Keratinocyte (primary cell): ENCODE measurements around the gene IGFL2.

Experiments
- EZH2 ChIP-seq: IDR thresholded peaks from one replicate; pipeline ENCODE4 v1.6.1; 2012; ENCODE audit warnings: inconsistent platforms, mild to moderate bottlenecking, low read length, moderate library complexity
- TF ChIP-seq, protein P1 (sequence below), 3 experiments: IDR thresholded peaks in 1 of 3; conservative IDR thresholded peaks in 1 of 3; optimal IDR thresholded peaks in 1 of 3; 2 replicates in 2 of 3; 3 replicates in 1 of 3; pipeline versions ENCODE3 to v1.5.1; 2011; ENCODE audit warnings: low read length in 3 of 3, mild to moderate bottlenecking in 3 of 3, moderate library complexity in 2 of 3, control low read depth in 1 of 3, inconsistent platforms in 1 of 3; ENCODE audit not compliant: insufficient read depth in 2 of 3; ENCODE audit errors: extremely low read depth in 1 of 3

DNA sequence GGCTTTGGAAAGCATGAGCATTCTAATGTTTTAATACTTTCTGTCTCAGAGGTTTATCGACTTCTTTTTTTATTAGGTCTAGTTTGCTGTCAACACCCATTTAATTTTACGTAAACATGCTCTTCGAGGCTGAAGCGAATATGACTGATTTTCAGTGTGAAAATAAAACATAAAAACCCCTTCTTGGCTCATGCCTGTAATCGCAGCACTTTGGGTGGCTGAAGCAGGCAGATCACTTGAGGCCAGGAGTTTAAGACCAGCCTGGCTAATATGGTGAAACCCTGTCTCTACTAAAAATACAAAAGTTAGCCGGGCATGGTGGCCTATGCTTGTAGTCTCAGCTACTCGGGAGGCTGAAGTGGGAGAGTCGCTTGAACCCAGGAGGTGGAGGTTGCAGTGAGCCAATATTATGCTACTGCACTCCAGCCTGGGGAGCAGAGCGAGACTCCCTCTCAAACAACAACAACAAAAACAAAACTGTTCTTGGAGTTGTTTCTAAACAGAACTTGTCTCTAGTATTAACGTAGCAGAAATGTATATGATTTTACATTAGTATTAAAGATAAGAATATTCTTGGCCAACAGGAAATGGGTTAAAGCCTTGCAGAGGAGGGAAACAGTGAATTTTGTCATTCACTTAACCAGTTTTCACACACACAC is 16.4 kb upstream of the IGFL2 start:
- TF ChIP-seq EZH2 = no peak
- TF ChIP-seq, protein P1, sequence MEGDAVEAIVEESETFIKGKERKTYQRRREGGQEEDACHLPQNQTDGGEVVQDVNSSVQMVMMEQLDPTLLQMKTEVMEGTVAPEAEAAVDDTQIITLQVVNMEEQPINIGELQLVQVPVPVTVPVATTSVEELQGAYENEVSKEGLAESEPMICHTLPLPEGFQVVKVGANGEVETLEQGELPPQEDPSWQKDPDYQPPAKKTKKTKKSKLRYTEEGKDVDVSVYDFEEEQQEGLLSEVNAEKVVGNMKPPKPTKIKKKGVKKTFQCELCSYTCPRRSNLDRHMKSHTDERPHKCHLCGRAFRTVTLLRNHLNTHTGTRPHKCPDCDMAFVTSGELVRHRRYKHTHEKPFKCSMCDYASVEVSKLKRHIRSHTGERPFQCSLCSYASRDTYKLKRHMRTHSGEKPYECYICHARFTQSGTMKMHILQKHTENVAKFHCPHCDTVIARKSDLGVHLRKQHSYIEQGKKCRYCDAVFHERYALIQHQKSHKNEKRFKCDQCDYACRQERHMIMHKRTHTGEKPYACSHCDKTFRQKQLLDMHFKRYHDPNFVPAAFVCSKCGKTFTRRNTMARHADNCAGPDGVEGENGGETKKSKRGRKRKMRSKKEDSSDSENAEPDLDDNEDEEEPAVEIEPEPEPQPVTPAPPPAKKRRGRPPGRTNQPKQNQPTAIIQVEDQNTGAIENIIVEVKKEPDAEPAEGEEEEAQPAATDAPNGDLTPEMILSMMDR (optimal IDR thresholded peaks at IDR 0.05 in 1 of 3, IDR thresholded peaks at IDR 0.05 in 1 of 3, conservative IDR thresholded peaks at IDR 0.05 in 1 of 3; ENCODE audit: extremely low read depth in 1 of 3, insufficient read depth in 2 of 3, low read length in 3 of 3) = no peak
